ENCODE results near the gene SPC24. TPM values are rescaled to one million over a fixed set of nuclear protein-coding genes. Genes with fewer than 3 reads are reported as not detected.

Gene SPC24
- total and polyA plus RNA-seq, 2 donors (not counting 3 experiments of a cell fraction or from before 2014, with no cell fraction given), result 19.8 to 70.0 TPM

DNA sequence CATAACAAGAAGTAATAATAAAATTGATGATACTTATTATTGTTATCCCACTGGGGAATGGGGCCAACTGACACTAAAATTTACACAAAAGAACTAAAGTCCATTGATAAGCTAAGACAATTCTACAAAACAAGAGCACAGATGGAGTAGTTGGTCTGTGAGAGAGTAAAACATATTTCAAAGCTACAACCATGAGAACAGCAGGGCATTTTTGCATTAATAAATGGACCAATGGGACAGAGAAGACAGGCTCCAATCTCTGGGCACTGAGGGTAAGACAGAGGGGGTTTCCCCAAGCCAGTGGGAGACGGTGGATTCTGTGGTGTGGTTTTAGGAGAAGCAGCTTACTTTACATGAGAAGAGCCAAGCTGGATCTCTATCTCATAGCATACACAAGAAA, 27.4 kb upstream of the SPC24 start:
- Histone ChIP-seq H3K79me2 (ENCODE audit: control insufficient read depth, insufficient read depth, low read length) (peaks cover 2% of the 10 kb centered on the region), H3K9me3 (replicated peaks; ENCODE audit: control insufficient read depth, insufficient read depth, low read length) (no peaks in the 10 kb centered on the region), H3K27me3 (ENCODE audit: control insufficient read depth in 2 of 2, insufficient read depth in 2 of 2, low read length in 2 of 2) (no peaks in the 10 kb centered on the region), H3K27ac (ENCODE audit: insufficient read depth, low read depth, low read length) (no peak overlapping the region), H3K9ac (replicated peaks; ENCODE audit: extremely low read depth, insufficient read depth, low read length) (no peak overlapping the region), H3K36me3 (ENCODE audit: control insufficient read depth in 2 of 2, extremely low read depth in 1 of 2, insufficient read depth in 2 of 2, low read length in 2 of 2) (peaks cover 2 to 8% of the 10 kb centered on the region in 2 experiments), H3K4me1 (ENCODE audit: control insufficient read depth, extremely low read depth, insufficient read depth, low read length) (peaks cover 12% of the 10 kb centered on the region), H2AFZ (ENCODE audit: low read depth, low read length) (no peak overlapping the region), H3K4me2 (ENCODE audit: insufficient read depth, low read length) (no peak overlapping the region), H3K9me1 (replicated peaks; ENCODE audit: control insufficient read depth, extremely low read depth, insufficient read depth, low read length) (no peaks in the 10 kb centered on the region), H4K20me1 (replicated peaks; ENCODE audit: control insufficient read depth, extremely low read depth, insufficient read depth, low read length) (no peaks in the 10 kb centered on the region), H3K4me3 (replicated peaks in 1 of 3; ENCODE audit: insufficient read depth in 1 of 3, low read depth in 1 of 3, low read length in 3 of 3) (no peak overlapping the region)
- ChIA-PET POLR2A (interaction anchor here (1.2 kb wide), 1 partner anchor 15 kb away, joined by 3 read pairs; no protein-coding TSS in a partner anchor), CTCF (interaction anchor here (1.0 to 1.6 kb wide), 3 partner anchors 10 to 57 kb away, joined by 3 to 12 read pairs (median 3); no protein-coding TSS in a partner anchor)
- no TSS peak for BruUV-seq (replicated peaks)
- FAIRE-seq (no peak), DNase-seq (ENCODE audit: low read depth, low spot score) (no peak)
- dilution Hi-C loops (cut with MboI; ENCODE audit: extremely low pct_ligation_motif_present, low sequenced_read_pairs) (no loop called here), intact Hi-C loops (cut with micrococcal nuclease) (no loop called here)
- TF ChIP-seq FOS (IDR thresholded peaks at IDR 0.05; ENCODE audit: borderline replicate concordance, insufficient read depth, low read length) (no peak), POLR2AphosphoS5 (IDR thresholded peaks at IDR 0.05; ENCODE audit: insufficient read depth, low read depth, low read length) (no peak), MYC (IDR thresholded peaks at IDR 0.05; ENCODE audit: low read depth, low read length) (no peak), JUN (IDR thresholded peaks at IDR 0.05; ENCODE audit: borderline replicate concordance, insufficient read depth, insufficient read length, low read depth) (no peak), GATA2 (IDR thresholded peaks at IDR 0.05; ENCODE audit: insufficient read depth, insufficient read length, low read depth, low read length) (no peak), POLR2A (IDR thresholded peaks at IDR 0.05; ENCODE audit: low read depth, low read length) (no peak), EZH2 (IDR thresholded peaks at IDR 0.05; ENCODE audit: borderline replicate concordance, low read depth, low read length, severe bottlenecking) (no peak)
- TF ChIP-seq, protein P1, sequence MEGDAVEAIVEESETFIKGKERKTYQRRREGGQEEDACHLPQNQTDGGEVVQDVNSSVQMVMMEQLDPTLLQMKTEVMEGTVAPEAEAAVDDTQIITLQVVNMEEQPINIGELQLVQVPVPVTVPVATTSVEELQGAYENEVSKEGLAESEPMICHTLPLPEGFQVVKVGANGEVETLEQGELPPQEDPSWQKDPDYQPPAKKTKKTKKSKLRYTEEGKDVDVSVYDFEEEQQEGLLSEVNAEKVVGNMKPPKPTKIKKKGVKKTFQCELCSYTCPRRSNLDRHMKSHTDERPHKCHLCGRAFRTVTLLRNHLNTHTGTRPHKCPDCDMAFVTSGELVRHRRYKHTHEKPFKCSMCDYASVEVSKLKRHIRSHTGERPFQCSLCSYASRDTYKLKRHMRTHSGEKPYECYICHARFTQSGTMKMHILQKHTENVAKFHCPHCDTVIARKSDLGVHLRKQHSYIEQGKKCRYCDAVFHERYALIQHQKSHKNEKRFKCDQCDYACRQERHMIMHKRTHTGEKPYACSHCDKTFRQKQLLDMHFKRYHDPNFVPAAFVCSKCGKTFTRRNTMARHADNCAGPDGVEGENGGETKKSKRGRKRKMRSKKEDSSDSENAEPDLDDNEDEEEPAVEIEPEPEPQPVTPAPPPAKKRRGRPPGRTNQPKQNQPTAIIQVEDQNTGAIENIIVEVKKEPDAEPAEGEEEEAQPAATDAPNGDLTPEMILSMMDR (IDR thresholded peaks at IDR 0.05; ENCODE audit: extremely low read depth in 1 of 2, insufficient read depth in 1 of 2, low read depth in 1 of 2, low read length in 2 of 2), result no peak
- TF ChIP-seq, protein P2, sequence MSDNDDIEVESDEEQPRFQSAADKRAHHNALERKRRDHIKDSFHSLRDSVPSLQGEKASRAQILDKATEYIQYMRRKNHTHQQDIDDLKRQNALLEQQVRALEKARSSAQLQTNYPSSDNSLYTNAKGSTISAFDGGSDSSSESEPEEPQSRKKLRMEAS (IDR thresholded peaks at IDR 0.05; ENCODE audit: insufficient read depth, insufficient read length), result no peak

All from endothelial cell of umbilical vein (primary cell).